Mammary epithelial cell (primary cell): ENCODE results near the gene C1orf174.

Source experiments
- CTCF ChIP-seq, 2 donors: IDR thresholded peaks in 1 of 2; conservative IDR thresholded peaks in 1 of 2; 2 replicates each; pipeline ENCODE4 v1.5.1; 2011 to 2012; ENCODE audit warnings: inconsistent platforms in 2 of 2, low read length in 2 of 2, mild to moderate bottlenecking in 2 of 2, control low read depth in 1 of 2, low read depth in 1 of 2; ENCODE audit not compliant: insufficient read depth in 1 of 2; ENCODE audit errors: extremely low read depth in 1 of 2
- EZH2 ChIP-seq: IDR thresholded peaks from 2 replicates; pipeline ENCODE4 v1.6.1; 2012; ENCODE audit warnings: low read length, inconsistent platforms, borderline replicate concordance

GRCh38 chr1:3871451-3871805 lies 28.6 kb downstream of the C1orf174 start:
- TF ChIP-seq EZH2 (no peak), CTCF (conservative IDR thresholded peaks at IDR 0.05 in 1 of 2, IDR thresholded peaks at IDR 0.05 in 1 of 2; ENCODE audit: extremely low read depth in 1 of 2, insufficient read depth in 1 of 2, low read depth in 1 of 2, low read length in 2 of 2) (no peak)
